K562 (cell line): ENCODE measurements around the gene RNASE7. TPM values are rescaled to one million over a fixed set of nuclear protein-coding genes. Genes with fewer than 3 reads are reported as not detected.

Source experiments
- HIVEP1 ChIP-seq: fragments of 250-450 bp; sonication (Bioruptor Pico); IDR thresholded peaks from 2 replicates; pipeline ENCODE4 v1.4.0; 2020; ENCODE audit warnings: mild to moderate bottlenecking
- RBBP5 ChIP-seq: fragments of 200-600 bp; sonication (generic); IDR thresholded peaks from 2 replicates; pipeline ENCODE4 v1.6.1; 2012; ENCODE audit warnings: borderline replicate concordance, mild to moderate bottlenecking, low read length, control low read depth, inconsistent platforms; ENCODE audit not compliant: insufficient read depth, poor library complexity, severe bottlenecking
- RFX5 ChIP-seq: IDR thresholded peaks from 2 replicates; pipeline ENCODE4 v1.6.1; 2011; ENCODE audit warnings: low read depth, mild to moderate bottlenecking, improper control_type of control experiment, low read length
- polyA plus RNA-seq, 8 experiments: library from polyadenylated mRNA; depleted of rRNA in 4 of 8; stranded (reverse) in 5 of 8; unstranded in 3 of 8; fragments of >200 nt; fragmentation: Nextera tagmentation in 2 of 8; fragmentation: Illumina TruSeq in 1 of 8; extraction: Ambion mirVana in 2 of 8; extraction: Trizol in 1 of 8; gene quantifications; 2 replicates each; pipeline versions ENCODE4 v1.2.1 to v1.2.3, GENCODE V29; 2011 to 2014; ENCODE audit warnings: inconsistent platforms in 1 of 8, missing spikeins in 1 of 8
- total RNA-seq, 7 experiments: library from RNA; depleted of rRNA in 6 of 7; stranded (reverse); fragments of >200 nt in 6 of 7; fragmentation: Illumina TruSeq in 2 of 7; extraction: Trizol in 2 of 7; gene quantifications; 2 replicates each; pipeline versions ENCODE4 v1.2.1 to v1.2.3, GENCODE V29; 2011 to 2021; ENCODE audit warnings: low replicate concordance in 1 of 7
- TF ChIP-seq, protein P1 (sequence below), 2 experiments: fragments of 150-350 bp in 1 of 2; IDR thresholded peaks; 2 replicates each; pipeline ENCODE4 v1.6.1; 2012 to 2016; ENCODE audit warnings: low read depth in 2 of 2, low read length in 2 of 2, mild to moderate bottlenecking in 1 of 2, moderate library complexity in 1 of 2
- TF ChIP-seq, protein P2 (sequence below): fragments of 450-650 bp; IDR thresholded peaks from 2 replicates; pipeline ENCODE4 v1.6.1; 2016; ENCODE audit warnings: low read depth, mild to moderate bottlenecking, moderate library complexity

Gene RNASE7
- total and polyA plus RNA-seq, 9 of the 15 experiments (the other 6 are each of a cell fraction or from before 2014, with no cell fraction given): not detected

DNA sequence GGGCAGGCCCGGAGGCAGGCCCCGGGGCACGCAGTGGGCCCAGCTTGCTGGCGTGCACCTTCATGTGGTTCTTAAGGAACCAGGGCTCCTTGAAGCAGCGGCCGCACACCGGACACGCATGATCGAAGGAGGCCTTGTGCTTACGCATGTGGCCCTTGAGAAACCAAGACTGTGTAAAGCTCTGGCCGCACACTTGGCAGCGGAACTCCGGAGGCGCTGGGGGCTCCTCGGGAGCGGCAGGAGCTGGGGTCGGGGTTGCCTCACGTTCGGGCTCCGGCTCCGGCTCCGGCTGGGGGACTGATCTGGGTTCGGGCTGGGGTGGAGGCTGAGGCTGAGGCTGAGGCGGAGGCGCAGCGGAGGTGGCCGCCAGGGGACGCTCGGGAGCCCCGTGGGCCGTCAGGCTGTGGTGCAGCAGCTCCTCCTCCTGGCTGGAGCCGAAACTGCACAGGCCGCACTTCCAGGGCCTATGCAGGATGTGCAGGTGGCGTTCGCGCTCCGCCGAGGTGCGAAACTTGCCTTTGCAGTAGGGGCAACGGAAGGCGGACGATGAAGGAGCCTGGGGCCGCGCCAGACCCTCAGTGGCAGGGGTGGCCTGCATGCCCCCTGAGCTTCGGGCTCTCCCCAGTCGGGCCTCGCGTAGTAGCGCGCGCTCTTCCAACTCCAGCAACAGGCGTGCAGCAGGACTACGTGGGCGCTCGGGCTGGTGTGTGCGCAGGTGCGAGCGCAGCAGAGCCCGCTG, 50.3 kb downstream of the RNASE7 start (continued):
- TF ChIP-seq RBBP5 (no peak), HIVEP1 (CRISPR knock-in tag) (no peak), RFX5 (no peak)
- TF ChIP-seq, protein P1, sequence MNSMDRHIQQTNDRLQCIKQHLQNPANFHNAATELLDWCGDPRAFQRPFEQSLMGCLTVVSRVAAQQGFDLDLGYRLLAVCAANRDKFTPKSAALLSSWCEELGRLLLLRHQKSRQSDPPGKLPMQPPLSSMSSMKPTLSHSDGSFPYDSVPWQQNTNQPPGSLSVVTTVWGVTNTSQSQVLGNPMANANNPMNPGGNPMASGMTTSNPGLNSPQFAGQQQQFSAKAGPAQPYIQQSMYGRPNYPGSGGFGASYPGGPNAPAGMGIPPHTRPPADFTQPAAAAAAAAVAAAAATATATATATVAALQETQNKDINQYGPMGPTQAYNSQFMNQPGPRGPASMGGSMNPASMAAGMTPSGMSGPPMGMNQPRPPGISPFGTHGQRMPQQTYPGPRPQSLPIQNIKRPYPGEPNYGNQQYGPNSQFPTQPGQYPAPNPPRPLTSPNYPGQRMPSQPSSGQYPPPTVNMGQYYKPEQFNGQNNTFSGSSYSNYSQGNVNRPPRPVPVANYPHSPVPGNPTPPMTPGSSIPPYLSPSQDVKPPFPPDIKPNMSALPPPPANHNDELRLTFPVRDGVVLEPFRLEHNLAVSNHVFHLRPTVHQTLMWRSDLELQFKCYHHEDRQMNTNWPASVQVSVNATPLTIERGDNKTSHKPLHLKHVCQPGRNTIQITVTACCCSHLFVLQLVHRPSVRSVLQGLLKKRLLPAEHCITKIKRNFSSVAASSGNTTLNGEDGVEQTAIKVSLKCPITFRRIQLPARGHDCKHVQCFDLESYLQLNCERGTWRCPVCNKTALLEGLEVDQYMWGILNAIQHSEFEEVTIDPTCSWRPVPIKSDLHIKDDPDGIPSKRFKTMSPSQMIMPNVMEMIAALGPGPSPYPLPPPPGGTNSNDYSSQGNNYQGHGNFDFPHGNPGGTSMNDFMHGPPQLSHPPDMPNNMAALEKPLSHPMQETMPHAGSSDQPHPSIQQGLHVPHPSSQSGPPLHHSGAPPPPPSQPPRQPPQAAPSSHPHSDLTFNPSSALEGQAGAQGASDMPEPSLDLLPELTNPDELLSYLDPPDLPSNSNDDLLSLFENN (IDR thresholded peaks at IDR 0.05; ENCODE audit: low read depth in 2 of 2, low read length in 2 of 2): no peak
- TF ChIP-seq, protein P2, sequence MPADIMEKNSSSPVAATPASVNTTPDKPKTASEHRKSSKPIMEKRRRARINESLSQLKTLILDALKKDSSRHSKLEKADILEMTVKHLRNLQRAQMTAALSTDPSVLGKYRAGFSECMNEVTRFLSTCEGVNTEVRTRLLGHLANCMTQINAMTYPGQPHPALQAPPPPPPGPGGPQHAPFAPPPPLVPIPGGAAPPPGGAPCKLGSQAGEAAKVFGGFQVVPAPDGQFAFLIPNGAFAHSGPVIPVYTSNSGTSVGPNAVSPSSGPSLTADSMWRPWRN: no peak
- TF ChIP-seq, all 486 proteins: peak for 41
